ENCODE results near the gene NEMP1.
A peak's percentile ranks its signal among the peaks of the same experiment; 100 is the strongest.

- TF ChIP-seq EZH2 (IDR thresholded peaks at IDR 0.05; ENCODE audit: borderline replicate concordance, insufficient read depth, low read length, poor library complexity, severe bottlenecking), result no peak
- peak; percentile 63 for TF ChIP-seq CTCF (IDR thresholded peaks at IDR 0.05; ENCODE audit: poor library complexity, severe bottlenecking)
- TF ChIP-seq REST (IDR thresholded peaks at IDR 0.05; ENCODE audit: borderline replicate concordance), result peak; percentile 49
- peak; percentile 14 for TF ChIP-seq POLR2AphosphoS5 (IDR thresholded peaks at IDR 0.05)
- no peak for TF ChIP-seq SMC3 (conservative IDR thresholded peaks at IDR 0.05; ENCODE audit: poor library complexity)
- TF ChIP-seq TAF1 (IDR thresholded peaks at IDR 0.05; ENCODE audit: low read depth), result peak; percentile 15
- no peak for TF ChIP-seq EP300 (conservative IDR thresholded peaks at IDR 0.05; ENCODE audit: poor library complexity, severe bottlenecking)
- no peak for TF ChIP-seq MXI1 (conservative IDR thresholded peaks at IDR 0.05; ENCODE audit: poor library complexity, severe bottlenecking)
- no peak for TF ChIP-seq RAD21 (conservative IDR thresholded peaks at IDR 0.05)
These were observed 8.0 kb upstream of the NEMP1 start for GRCh38 chr12:57086493-57087009.
